ENCODE results near the gene CLIP1.

Gene CLIP1

GRCh38 chr12:122308811-122309210 lies 113.7 kb downstream of the CLIP1 start:
- TF ChIP-seq USF1 (IDR thresholded peaks at IDR 0.05), result no peak
- no peak for TF ChIP-seq TCF12 (IDR thresholded peaks at IDR 0.05; ENCODE audit: low read depth)
- TF ChIP-seq CREB1 (IDR thresholded peaks at IDR 0.05; ENCODE audit: low read depth), result no peak
- TF ChIP-seq TAF1 (IDR thresholded peaks at IDR 0.05; ENCODE audit: low read depth), result no peak
- no peak for TF ChIP-seq EGR1 (IDR thresholded peaks at IDR 0.05)
- no peak for TF ChIP-seq FOXM1 (IDR thresholded peaks at IDR 0.05; ENCODE audit: borderline replicate concordance, low read depth)
- TF ChIP-seq TEAD4 (IDR thresholded peaks at IDR 0.05), result no peak
- no peak for TF ChIP-seq REST (IDR thresholded peaks at IDR 0.05; ENCODE audit: low read depth)
- TF ChIP-seq MAX (IDR thresholded peaks at IDR 0.05), result no peak
- no peak for TF ChIP-seq CEBPB (IDR thresholded peaks at IDR 0.05)
- TF ChIP-seq RAD21 (IDR thresholded peaks at IDR 0.05; ENCODE audit: low read depth), result no peak
- TF ChIP-seq ZBTB7A (IDR thresholded peaks at IDR 0.05; ENCODE audit: low read depth), result no peak
- no peak for TF ChIP-seq YY1 (IDR thresholded peaks at IDR 0.05; ENCODE audit: low read depth)
- no peak for TF ChIP-seq EP300 (IDR thresholded peaks at IDR 0.05; ENCODE audit: borderline replicate concordance)
- TF ChIP-seq NFIC (IDR thresholded peaks at IDR 0.05), result no peak

- TF ChIP-seq USF1 (IDR thresholded peaks at IDR 0.05) (no peak), MAX (IDR thresholded peaks at IDR 0.05) (no peak), ZBTB7A (IDR thresholded peaks at IDR 0.05; ENCODE audit: low read depth) (no peak), RAD21 (IDR thresholded peaks at IDR 0.05; ENCODE audit: low read depth) (peak; percentile 27; the same call in 1 of the 2 replicates), EP300 (IDR thresholded peaks at IDR 0.05; ENCODE audit: borderline replicate concordance) (no peak), TEAD4 (IDR thresholded peaks at IDR 0.05) (no peak)
Measured at GRCh38 chr12:122306407-122306806, 116.1 kb downstream of the CLIP1 start.

- TF ChIP-seq TEAD4 (IDR thresholded peaks at IDR 0.05) (no peak), NFIC (IDR thresholded peaks at IDR 0.05) (no peak), ZBTB7A (IDR thresholded peaks at IDR 0.05; ENCODE audit: low read depth) (no peak), TCF12 (IDR thresholded peaks at IDR 0.05; ENCODE audit: low read depth) (no peak), FOXM1 (IDR thresholded peaks at IDR 0.05; ENCODE audit: borderline replicate concordance, low read depth) (no peak), TAF1 (IDR thresholded peaks at IDR 0.05; ENCODE audit: low read depth) (no peak), YY1 (IDR thresholded peaks at IDR 0.05; ENCODE audit: low read depth) (no peak), EGR1 (IDR thresholded peaks at IDR 0.05) (no peak), USF1 (IDR thresholded peaks at IDR 0.05) (no peak)
Measured at GRCh38 chr12:122304924-122305323, 117.5 kb downstream of the CLIP1 start.

GRCh38 chr12:122303068-122303467 lies 119.4 kb downstream of the CLIP1 start:
- TF ChIP-seq USF1 (IDR thresholded peaks at IDR 0.05) (no peak), NFIC (IDR thresholded peaks at IDR 0.05) (no peak), RAD21 (IDR thresholded peaks at IDR 0.05; ENCODE audit: low read depth) (no peak), CEBPB (IDR thresholded peaks at IDR 0.05) (no peak), MAX (IDR thresholded peaks at IDR 0.05) (no peak), FOXM1 (IDR thresholded peaks at IDR 0.05; ENCODE audit: borderline replicate concordance, low read depth) (no peak), TCF12 (IDR thresholded peaks at IDR 0.05; ENCODE audit: low read depth) (no peak), TAF1 (IDR thresholded peaks at IDR 0.05; ENCODE audit: low read depth) (no peak), CREB1 (IDR thresholded peaks at IDR 0.05; ENCODE audit: low read depth) (no peak), ZBTB7A (IDR thresholded peaks at IDR 0.05; ENCODE audit: low read depth) (no peak), YY1 (IDR thresholded peaks at IDR 0.05; ENCODE audit: low read depth) (no peak), EP300 (IDR thresholded peaks at IDR 0.05; ENCODE audit: borderline replicate concordance) (no peak), EGR1 (IDR thresholded peaks at IDR 0.05) (no peak)

GRCh38 chr12:122298071-122298748 lies 124.3 kb downstream of the CLIP1 start:
- TF ChIP-seq EP300 (IDR thresholded peaks at IDR 0.05; ENCODE audit: borderline replicate concordance) (no peak), NFIC (IDR thresholded peaks at IDR 0.05) (no peak), RAD21 (IDR thresholded peaks at IDR 0.05; ENCODE audit: low read depth) (no peak), CEBPB (IDR thresholded peaks at IDR 0.05) (no peak), USF1 (IDR thresholded peaks at IDR 0.05) (no peak), YY1 (IDR thresholded peaks at IDR 0.05; ENCODE audit: low read depth) (no peak), MAX (IDR thresholded peaks at IDR 0.05) (no peak), CREB1 (IDR thresholded peaks at IDR 0.05; ENCODE audit: low read depth) (no peak), TAF1 (IDR thresholded peaks at IDR 0.05; ENCODE audit: low read depth) (no peak), TEAD4 (IDR thresholded peaks at IDR 0.05) (no peak), FOXM1 (IDR thresholded peaks at IDR 0.05; ENCODE audit: borderline replicate concordance, low read depth) (no peak)
